Measurements from ENCODE around the gene MINK1.
A peak's percentile ranks its signal among the peaks of the same experiment; 100 is the strongest.

Gene MINK1

DNA sequence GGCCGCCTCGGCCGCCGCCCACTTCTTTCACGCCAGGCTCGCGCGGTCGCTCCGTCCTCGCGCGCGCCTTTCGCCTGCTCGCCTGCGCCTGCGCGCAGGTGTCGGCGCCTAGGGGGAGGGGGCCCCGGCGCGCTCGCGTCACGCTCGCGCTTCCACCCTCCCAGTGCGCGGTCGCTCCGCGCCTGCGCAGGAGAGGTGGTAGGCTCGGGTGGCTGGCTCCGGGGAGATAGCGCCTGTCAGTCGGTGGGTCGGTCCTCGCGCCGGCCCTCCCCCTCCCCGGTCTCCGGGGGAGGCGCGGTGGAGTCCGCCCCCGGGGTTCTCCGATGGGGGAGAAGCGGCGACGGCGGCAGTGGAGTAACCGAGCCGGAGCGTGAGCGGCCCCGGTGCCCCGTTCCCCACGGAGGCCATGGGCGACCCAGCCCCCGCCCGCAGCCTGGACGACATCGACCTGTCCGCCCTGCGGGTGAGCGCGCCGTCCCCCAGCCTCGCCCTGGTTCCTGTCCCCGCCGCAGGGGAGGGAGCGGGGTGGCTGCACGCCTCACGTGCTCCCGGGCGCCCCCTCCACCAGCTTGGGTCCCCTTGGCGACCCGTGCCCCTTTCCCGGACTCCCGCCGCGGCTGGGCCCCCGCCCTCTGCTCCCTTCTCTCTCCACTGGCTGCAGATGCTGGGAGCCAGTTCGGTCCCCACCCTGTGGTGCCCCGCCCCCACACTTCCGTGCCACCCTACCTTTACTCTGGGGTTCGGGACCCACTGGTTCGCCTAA is at the start of gene MINK1:
Gene MINK1, plus strand, starts transcription at position 163 of the 763 bp plus-strand sequence. Its CDS starts 244 bp downstream, at position 407.
- DNase-seq = peak; percentile 93 to 95

DNA sequence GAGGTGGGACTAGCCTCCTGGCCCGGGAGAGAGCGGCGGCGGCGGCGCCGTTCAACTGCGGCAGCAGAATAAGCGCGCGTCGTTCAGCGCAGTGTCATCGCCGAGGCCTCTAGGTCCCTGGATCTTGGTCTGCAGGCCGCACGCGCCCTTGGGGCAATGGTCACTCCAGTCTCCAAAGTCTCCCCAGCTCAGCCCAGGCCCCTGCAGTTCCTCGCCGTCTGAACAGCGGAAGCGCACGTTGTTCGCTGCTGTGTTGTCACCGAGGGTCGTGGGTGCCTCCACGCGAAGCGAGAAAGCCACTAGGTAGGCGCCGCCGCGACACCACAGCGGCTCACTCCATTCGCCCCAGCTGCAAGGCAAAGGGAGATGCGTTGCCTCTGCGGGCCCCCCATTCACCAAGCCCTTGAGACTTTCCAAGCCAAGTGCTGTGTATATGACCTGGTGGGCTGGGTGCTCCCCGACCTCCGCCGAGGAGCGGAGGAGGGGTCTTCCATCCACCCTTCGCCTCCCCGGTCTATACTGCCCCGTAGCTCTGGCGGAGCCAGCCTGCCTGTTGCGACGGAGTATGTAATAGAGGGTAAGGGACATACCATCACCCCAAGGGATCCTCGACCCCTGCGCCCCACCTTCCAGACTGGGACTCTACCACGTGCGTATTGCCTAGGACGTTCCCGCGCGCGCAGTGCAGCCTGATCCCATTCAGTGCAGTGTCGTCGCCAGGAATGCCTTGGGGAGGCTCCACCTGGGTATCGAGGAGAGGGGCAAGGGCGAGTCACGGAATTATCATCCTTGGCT is 47.6 kb upstream of the MINK1 start:
- no peak for DNase-seq

DNA sequence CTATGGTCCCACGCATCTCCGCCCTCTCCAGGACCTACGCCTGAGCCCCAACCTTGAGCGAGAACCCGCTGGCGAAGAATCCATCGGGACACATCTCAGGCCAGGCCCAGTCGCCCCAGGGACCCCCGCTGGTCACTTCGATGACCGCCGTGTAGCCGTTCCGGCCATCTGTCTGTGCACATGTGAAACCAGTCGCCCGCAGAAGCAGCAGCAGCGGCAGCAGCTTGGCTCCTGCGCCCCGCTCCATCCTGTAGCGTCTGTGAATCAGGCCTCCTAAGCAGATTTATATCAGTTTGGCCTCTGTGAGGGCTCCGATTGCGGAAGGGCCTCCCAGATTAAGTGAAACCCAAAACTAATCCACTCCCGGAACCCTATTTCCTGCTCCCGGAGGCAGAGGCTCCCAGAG is 47.0 kb upstream of the MINK1 start, which contains the start of gene VMO1:
Gene VMO1, minus strand, starts transcription at position 259 of the 406 bp plus-strand sequence. Its CDS starts 12 bp downstream, at position 247.
- no peak for DNase-seq

DNA sequence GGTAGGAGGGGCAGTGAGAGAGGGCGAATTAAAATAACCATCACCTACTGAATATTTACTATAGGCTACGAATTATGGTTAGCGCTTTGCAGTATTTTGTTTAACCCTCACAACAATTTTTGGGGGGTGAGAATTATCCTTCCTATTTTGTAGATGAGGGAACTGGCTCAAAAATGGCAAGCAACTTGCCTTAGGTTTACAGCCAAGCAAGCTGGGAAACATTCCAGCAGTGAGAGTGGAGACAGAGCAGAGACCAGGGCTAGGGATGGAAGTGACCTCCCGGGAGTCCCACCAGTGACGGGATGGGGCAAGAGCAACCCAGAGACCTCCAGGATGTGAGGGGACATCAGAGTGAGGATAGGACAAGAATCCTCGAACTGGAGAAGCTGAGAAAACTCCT is 46.6 kb upstream of the MINK1 start:
- DNase-seq = no peak

DNA sequence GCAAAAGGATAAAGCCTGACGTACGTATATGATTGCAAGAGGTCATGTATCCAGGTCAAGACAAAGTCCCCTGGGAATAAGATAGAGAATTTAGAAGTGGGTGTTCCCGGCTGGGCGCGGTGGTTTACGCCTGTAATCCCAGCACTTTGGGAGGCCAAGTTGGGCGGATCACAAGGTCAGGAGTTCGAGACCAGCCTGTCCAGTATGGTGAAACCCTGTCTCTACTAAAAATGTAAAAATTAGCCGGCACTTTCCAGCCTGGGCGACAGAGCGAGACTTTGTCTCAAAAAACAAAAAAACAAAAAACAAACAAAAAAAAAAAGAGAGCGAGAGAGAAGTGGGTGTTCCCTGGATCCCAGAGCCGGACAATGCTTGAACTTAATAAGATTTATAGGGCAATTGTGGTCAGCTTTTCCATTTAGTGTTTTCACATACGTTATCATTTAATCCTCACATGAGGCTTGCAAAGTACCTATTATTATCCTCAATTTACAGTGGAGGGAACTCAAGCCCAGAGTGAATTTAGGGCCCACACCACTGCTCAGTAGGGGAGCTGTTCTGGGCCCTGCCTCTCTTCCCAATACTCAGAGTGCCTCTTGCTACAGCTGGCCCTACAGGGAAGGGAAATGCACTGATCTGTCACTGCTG is 44.9 kb upstream of the MINK1 start:
- no peak for DNase-seq

DNA sequence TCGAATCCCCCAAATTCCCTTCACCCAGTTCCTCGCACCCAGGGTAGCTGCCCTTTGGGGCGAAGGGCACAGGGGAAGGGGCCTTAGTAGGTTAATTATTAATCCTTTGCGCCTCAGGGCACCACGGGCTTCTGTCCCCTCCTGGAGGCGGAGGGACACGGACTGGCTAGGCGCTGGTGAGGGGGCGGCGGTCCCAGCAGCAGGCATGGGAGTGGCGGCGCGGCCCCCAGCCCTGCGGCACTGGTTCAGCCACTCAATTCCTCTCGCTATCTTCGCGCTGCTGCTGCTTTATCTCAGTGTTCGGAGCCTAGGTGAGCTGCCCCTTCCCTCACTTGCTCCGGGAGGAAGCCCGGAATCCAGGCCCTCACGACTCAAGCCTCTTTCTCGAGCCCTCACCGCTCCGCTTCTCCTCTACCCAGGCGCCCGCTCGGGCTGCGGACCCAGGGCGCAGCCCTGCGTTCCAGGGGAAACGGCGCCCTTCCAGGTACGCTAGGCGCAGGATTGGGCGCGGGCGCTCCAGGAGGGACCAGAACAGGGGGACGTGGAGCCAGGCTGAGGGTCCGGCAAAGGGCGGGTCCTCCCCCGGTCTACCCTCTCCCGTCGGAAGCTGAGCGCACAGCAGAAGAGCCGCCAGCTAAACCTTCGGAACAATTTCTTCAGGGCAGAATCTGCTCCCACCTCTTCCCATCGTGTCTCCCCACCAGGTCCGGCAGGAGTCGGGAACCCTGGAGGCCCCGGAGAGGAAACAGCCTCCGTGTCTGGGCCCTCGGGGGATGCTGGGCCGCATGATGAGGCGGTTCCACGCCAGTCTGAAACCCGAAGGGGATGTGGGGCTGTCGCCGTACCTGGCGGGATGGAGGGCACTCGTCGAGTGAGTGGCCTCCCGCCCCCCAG is 44.1 kb upstream of the MINK1 start, which contains the start of gene GLTPD2:
Gene GLTPD2, plus strand, starts transcription at position 158 of the 894 bp plus-strand sequence. Its CDS starts 48 bp downstream, at position 206.
- DNase-seq = no peak

DNA sequence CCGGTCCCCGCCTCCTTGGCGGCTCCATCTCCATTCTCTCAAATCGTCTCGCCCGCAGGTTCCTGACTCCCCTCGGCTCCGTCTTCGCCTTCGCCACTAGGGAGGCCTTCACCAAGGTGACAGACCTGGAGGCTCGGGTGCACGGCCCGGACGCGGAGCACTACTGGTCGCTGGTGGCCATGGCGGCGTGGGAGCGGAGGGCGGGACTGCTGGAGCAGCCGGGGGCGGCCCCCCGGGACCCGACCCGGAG is 43.5 kb upstream of the MINK1 start:
- DNase-seq = no peak

DNA sequence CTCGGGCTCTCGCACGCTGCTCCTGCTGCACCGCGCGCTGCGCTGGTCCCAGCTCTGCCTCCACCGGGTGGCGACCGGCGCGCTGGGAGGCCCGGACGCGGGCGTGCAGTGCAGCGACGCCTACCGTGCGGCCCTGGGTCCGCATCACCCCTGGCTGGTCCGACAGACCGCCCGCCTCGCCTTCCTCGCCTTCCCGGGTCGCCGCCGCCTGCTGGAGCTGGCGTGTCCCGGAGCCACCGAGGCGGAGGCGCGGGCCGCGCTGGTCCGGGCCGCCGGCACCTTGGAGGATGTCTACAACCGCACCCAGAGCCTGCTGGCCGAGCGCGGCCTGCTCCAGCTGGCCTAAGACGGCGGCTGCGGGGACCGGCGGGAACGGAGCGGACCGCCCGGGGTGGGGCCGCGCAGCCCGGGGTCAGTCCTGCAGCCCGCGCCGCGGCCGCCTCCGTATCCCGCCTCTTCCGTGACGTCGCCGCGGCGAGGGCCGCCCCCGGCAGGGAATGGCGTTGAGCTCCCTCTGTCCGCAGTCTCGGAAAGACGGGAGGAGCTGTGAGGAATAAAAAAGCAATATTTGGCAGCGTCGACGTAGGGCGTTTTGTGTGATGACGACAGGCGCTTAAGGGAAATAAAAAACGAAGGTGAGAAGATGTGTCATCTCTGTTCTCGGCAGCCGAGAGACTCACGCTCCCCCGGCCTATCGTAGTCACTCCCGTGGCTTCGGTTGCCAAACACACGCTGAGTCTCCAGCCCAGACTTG is 43.0 kb upstream of the MINK1 start:
- peak; percentile 85 to 86 for DNase-seq

DNA sequence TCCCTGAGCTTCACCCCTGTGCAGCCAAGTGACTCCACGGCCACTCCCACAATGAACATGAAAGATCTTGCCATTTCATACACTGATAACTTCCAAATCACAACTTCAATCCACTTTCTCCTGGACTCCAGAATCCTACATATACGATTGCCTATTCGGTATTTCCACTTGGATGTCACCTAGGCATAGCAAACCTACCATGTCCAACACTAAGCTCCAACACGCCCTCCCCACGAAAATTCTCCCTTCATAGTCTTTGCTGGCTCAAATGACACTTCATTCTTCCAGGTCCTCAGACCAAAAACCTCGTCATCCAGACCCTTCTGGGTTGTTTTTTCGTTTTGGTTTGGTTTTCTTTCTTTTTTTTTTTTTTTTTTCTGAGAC is 42.4 kb upstream of the MINK1 start:
- DNase-seq = no peak

DNA sequence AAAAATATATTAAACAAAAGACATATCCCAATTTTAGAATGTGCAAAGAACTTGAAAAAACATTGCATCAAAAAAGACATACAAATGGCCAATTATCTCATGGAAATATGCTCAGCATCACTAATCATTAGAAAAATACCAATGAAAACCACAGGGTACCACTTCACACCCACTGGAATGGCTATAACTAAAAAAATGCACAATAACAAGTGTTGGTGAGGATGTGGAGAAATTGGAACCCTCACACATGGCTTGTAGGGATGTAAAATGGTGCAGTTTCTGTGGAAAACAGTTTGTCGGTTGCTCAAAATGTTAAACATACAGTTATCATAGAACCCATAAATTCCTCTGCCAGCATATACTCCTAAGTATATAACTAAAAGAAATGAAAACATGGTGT is 38.0 kb upstream of the MINK1 start:
- DNase-seq = no peak

- no peak for DNase-seq
These were observed 36.6 kb upstream of the MINK1 start for GRCh38 chr17:4796552-4796920.

DNA sequence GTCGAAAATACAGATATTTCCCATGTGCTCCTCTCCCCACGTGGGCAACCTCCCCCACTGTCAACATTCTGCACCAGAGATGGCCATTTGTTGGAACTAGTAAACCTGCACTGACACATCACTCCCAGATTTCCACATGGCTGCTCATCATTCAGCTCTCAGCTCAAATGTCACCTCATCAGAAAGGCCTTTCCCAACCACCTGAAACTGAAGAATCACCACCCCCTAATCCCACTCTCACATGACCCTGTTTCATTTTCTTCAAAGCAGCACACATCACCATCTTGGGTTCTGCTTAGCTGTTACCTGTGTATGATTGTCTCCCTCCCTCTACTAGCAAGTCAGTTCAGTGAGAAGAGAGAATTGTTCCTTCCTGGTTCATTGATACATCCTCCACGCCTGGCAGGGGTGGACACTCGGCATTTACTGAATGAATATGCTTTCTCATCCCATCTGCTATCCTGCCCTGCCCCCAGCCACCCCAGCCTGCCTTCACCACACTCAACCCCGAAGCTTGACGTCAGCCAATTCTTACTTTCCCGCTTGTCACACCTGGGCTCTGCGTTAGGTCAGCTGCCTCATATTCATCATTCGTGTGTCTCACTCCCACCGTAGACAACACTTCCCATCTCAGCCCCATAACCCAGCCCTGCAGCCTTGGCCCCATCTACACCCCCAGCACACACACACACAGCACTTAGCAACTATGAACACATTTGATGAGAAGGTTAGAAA is 32.5 kb upstream of the MINK1 start:
- DNase-seq = no peak

- no peak for DNase-seq
These were observed 30.9 kb upstream of the MINK1 start, which contains the start of gene C17orf114 for GRCh38 chr17:4802228-4802627. C17orf114 (minus strand) TSS chr17:4802328.

- no peak for DNase-seq
These were observed 26.7 kb upstream of the MINK1 start for GRCh38 chr17:4806456-4806776.

GRCh38 chr17:4806777-4807604 is 26.1 kb upstream of the MINK1 start, which contains the start of gene PLD2:
PLD2 (plus strand) TSS chr17:4807152; CDS start chr17:4807773, 621 bp downstream.
- peak; percentile 85 to 91 for DNase-seq

- DNase-seq = no peak
These were observed 25.3 kb upstream of the MINK1 start for GRCh38 chr17:4807605-4808377.

- no peak for DNase-seq
These were observed 24.8 kb upstream of the MINK1 start for GRCh38 chr17:4808378-4808767.

DNA sequence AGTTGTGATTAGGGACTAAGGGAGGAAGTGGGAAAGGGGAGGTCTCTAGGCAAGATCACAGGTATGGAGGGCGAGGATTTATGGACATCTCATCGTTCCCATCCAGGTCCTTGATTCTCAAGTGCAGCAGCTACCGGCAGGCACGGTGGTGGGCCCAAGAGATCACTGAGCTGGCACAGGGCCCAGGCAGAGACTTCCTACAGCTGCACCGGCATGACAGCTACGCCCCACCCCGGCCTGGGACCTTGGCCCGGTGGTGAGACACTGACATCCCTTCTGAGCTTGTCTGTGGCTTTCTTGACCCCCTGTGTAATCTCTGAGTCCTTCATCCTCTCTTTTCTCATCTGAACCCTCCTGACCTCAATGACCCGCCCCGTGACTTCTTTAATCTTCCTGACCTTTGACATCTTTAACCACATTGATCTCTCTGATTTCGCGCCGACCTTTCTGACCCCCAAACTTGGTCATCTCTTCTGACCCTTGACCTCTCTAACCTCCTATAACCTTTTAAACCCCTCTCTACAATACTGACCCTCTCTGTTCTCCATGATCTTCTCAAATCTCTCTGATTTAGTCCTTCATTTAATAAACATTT is 22.3 kb upstream of the MINK1 start:
- no peak for DNase-seq

DNA sequence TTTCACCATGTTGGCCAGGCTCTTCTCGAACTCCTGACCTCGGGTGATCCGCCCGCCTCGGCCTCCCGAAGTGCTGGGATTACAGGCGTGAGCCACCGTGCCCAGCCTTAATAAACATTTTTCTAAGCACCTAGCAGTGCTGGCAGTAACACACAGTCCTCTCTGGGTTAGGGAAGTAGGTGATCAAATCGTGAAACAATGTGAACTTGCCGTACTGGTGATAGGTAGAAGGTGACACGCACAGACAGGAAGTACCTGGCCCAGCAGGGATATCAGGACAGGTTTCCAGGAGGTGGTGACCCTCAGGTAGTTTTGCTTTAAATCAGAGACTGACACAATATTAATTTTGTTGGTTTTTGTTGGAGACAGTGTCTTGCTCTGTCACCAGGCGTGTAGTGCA is 21.7 kb upstream of the MINK1 start:
- DNase-seq = no peak

Data from CD4-positive, alpha-beta T cell treated with Interferon alpha-2 for 1 hour (primary cell).